ENCODE data around the gene MACROD2. TPM values are rescaled to one million over a fixed set of nuclear protein-coding genes. Genes with fewer than 3 reads are reported as not detected.
"Not testable (repeated sequence)": the region's sequence is repeated elsewhere in the genome, so short reads cannot be mapped to it uniquely, and the experiment has no call there.

MACROD2 gene
- total RNA-seq, 4 donors from 2014 or later, result 1.8 to 4.8 (median 2.9) TPM

DNA sequence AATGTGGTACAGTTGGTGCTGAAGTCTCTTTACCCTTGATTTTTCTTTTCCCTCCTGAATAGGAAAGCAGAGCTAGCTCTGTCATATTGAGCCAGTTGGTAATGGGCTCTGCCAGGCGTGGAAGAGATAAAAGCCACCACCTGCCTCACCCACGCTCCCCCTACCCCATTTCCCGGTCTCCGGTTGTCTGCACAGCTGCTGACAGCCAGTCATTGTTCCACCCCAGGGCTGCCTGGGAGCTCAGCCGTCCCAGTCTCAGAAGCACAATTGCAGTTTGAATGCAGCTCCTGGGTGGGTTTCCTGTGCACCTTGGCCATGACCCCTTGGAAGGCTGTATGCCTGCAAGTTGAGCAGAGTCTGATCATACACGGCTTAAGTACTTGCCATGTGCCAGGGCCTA is 1017.2 kb downstream of the MACROD2 start:
- Histone ChIP-seq H3K4me1 (no peaks in the 10 kb centered on the region), H3K27me3 (no peaks in the 10 kb centered on the region), H3K27ac (no peak overlapping the region), H3K4me3 (no peak overlapping the region), H3K36me3 (no peaks in the 10 kb centered on the region), H3K9me3 (no peaks in the 10 kb centered on the region)
- no peak for TF ChIP-seq POLR2A (IDR thresholded peaks at IDR 0.05)
- TF ChIP-seq, protein P1, sequence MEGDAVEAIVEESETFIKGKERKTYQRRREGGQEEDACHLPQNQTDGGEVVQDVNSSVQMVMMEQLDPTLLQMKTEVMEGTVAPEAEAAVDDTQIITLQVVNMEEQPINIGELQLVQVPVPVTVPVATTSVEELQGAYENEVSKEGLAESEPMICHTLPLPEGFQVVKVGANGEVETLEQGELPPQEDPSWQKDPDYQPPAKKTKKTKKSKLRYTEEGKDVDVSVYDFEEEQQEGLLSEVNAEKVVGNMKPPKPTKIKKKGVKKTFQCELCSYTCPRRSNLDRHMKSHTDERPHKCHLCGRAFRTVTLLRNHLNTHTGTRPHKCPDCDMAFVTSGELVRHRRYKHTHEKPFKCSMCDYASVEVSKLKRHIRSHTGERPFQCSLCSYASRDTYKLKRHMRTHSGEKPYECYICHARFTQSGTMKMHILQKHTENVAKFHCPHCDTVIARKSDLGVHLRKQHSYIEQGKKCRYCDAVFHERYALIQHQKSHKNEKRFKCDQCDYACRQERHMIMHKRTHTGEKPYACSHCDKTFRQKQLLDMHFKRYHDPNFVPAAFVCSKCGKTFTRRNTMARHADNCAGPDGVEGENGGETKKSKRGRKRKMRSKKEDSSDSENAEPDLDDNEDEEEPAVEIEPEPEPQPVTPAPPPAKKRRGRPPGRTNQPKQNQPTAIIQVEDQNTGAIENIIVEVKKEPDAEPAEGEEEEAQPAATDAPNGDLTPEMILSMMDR (IDR thresholded peaks at IDR 0.05), result no peak
- intact Hi-C loops (cut with DNase I), result no loop called here
- 75 to 88% methylated on average over 5 to 6 of the region's 6 CpGs for WGBS, 2 donors
- DNase-seq, result no peak

DNA sequence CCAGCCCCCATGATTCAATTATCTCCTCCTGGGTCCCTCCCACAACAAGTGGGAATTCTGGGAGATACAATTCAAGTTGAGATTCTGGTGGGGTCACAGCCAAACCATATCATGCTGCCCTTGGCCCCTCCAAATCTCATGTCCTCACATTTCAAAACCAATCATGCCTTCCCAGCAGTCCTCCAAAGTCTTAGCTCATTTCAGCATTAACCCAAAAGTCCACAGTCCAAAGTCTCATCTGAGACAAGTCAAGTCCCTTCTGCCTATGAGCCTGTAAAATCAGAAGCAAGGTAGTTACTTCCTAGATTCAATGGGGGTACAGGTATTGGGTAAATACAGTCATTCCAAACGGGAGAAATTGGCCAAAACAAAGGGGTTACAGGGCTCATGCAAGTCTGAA is 1021.6 kb downstream of the MACROD2 start:
- H3K4me1 ChIP-seq; intact Hi-C loops (cut with DNase I); H3K27me3 ChIP-seq; H3K4me3 ChIP-seq; H3K27ac ChIP-seq; H3K9me3 ChIP-seq; H3K36me3 ChIP-seq; DNase-seq: not testable (repeated sequence)
- WGBS, 2 donors, result 57 to 75% methylated on average over 1 of the region's 1 CpG

DNA sequence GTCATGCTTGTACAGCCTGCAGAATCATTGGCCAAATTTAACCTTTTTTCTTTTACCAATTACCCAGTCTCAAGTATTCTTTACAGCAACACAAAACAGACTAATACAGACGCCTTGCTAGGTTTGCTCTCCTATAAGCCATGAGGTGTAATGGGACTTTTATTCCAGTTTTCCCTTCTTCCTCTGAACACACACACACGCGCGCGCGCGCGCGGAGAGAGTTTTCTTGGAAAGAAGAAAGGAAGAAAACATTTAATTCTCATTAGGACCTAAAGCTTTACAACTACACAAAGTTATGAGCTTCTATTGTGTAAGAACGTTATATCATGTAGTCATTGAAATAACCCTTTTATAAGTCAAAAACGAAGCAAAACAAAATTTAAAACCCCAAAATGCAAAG is 1023.6 kb downstream of the MACROD2 start:
- 82 to 91% methylated on average over 11 of the region's 11 CpGs for WGBS, 2 donors
- Histone ChIP-seq H3K4me3 (no peak overlapping the region), H3K27me3 (no peaks in the 10 kb centered on the region), H3K9me3 (no peaks in the 10 kb centered on the region), H3K4me1 (no peaks in the 10 kb centered on the region), H3K27ac (no peak overlapping the region), H3K36me3 (no peaks in the 10 kb centered on the region)
- no peak for DNase-seq
- intact Hi-C loops (cut with DNase I), result no loop called here
- TF ChIP-seq POLR2A (IDR thresholded peaks at IDR 0.05), result no peak
- TF ChIP-seq, protein P1 (IDR thresholded peaks at IDR 0.05), result no peak

DNA sequence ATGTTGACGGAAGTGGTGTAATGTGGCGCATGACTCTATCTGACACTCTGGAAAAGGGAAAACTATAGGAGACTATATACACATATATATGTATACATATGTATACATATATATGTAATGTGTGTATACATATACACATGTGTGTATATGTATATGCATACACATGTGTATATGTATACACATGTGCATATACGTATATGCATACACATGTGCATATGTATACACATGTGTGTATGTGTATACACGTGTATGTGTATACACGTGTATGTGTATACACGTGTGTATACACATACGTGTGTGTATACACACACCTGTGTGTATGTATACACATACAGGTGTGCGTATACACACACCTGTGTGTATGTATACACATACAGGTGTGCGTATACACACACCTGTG is 1025.5 kb downstream of the MACROD2 start:
- H3K27ac ChIP-seq, result no peak overlapping the region
- no peak for DNase-seq
- 73 to 87% methylated on average over 9 of the region's 9 CpGs for WGBS, 2 donors
- H3K4me3 ChIP-seq, result no peak overlapping the region
- TF ChIP-seq POLR2A (IDR thresholded peaks at IDR 0.05), result no peak
- TF ChIP-seq, protein P1 (IDR thresholded peaks at IDR 0.05), result no peak
- H3K4me1 ChIP-seq, result no peaks in the 10 kb centered on the region
- intact Hi-C loops (cut with DNase I), result no loop called here
- no peaks in the 10 kb centered on the region for H3K27me3 ChIP-seq
- H3K36me3 ChIP-seq, result no peaks in the 10 kb centered on the region
- H3K9me3 ChIP-seq, result no peaks in the 10 kb centered on the region

DNA sequence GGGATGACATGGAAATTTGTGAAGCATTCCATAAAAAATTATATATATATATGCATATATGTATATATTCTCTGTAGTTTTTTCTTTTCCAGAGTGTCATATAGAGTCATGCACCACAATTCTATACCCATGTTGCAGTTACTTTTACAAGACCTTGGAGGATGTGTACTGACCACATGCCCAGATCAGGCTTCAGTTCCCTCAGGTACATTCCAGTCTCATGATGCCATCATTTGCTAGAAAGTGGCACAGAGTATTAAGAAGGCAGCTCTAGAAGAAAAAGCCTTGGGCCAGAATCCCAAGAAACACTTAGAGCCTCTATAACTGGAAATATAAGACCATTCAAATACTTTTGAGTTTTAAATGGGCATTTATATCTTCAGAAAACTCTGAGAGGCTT is 1027.6 kb downstream of the MACROD2 start:
- Histone ChIP-seq H3K9me3 (no peaks in the 10 kb centered on the region), H3K27me3 (no peaks in the 10 kb centered on the region), H3K27ac (no peak overlapping the region), H3K4me3 (no peak overlapping the region), H3K36me3 (no peaks in the 10 kb centered on the region), H3K4me1 (no peaks in the 10 kb centered on the region)
- no peak for DNase-seq
- intact Hi-C loops (cut with DNase I), result no loop called here
- TF ChIP-seq, protein P1 (IDR thresholded peaks at IDR 0.05), result no peak
- no peak for TF ChIP-seq POLR2A (IDR thresholded peaks at IDR 0.05)

DNA sequence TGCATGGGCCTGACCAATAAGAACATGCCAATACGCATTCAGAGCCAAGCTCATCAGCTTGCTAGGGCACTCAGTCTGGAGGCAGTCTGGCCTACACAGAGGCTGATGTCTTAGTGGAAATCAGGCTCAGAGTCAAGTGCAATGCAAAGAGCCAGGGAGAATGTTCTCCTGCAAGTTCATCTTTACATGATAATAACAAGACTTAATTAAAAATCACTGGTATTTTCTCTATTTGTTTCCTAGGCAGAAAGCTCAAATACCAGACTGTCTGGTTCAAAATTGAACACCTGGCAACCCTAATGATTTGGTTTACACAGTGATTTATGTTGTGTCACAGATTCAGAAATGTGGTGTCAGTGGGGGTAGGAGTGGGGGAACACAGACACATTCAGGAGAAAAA is 1031.4 kb downstream of the MACROD2 start:
- H3K4me1 ChIP-seq, result no peaks in the 10 kb centered on the region
- TF ChIP-seq, protein P1 (IDR thresholded peaks at IDR 0.05), result no peak
- no peak for TF ChIP-seq POLR2A (IDR thresholded peaks at IDR 0.05)
- intact Hi-C loops (cut with DNase I), result no loop called here
- H3K4me3 ChIP-seq, result no peak overlapping the region
- no peak for DNase-seq
- H3K27ac ChIP-seq, result no peak overlapping the region
- H3K36me3 ChIP-seq, result no peaks in the 10 kb centered on the region
- WGBS, 2 donors, result 92 to 95% methylated on average over 1 of the region's 1 CpG
- no peaks in the 10 kb centered on the region for H3K27me3 ChIP-seq
- H3K9me3 ChIP-seq, result no peaks in the 10 kb centered on the region
